CD14-positive monocyte (primary cell): ENCODE data around the gene AGK. TPM values are rescaled to one million over a fixed set of nuclear protein-coding genes. Genes with fewer than 3 reads are reported as not detected.

Experiments
- DNase-seq, 3 donors: peaks; one replicate each; pipeline ENCODE4 v3.0.0-alpha.2; 2011 to 2022
- H2AFZ ChIP-seq: 2 replicates; pipeline ENCODE4 v1.6.0; 2012; ENCODE audit warnings: mild to moderate bottlenecking, low read depth, low read length, inconsistent platforms; ENCODE audit not compliant: insufficient read depth, poor library complexity, severe bottlenecking
- H3K27ac ChIP-seq, 2 donors: 1 replicate in 1 of 2; 2 replicates in 1 of 2; pipeline ENCODE4 v1.5.1; 2012 to 2013; ENCODE audit warnings: low read length in 2 of 2, control low read depth in 1 of 2, inconsistent platforms in 1 of 2, low read depth in 1 of 2, mild to moderate bottlenecking in 1 of 2
- H3K27me3 ChIP-seq, 2 donors: one replicate each; pipeline versions ENCODE4 v1.6.0 to v1.6.1; 2011 to 2013; ENCODE audit warnings: low read length in 2 of 2; ENCODE audit not compliant: control insufficient read depth in 2 of 2, insufficient read depth in 2 of 2
- H3K36me3 ChIP-seq, 2 donors: replicated peaks in 1 of 2; 1 replicate in 1 of 2; 2 replicates in 1 of 2; pipeline versions ENCODE4 v1.5.1 to v1.6.1; 2012 to 2013; ENCODE audit warnings: low read length in 2 of 2, control low read depth in 1 of 2, inconsistent platforms in 1 of 2, mild to moderate bottlenecking in 1 of 2; ENCODE audit not compliant: insufficient read depth in 2 of 2, control insufficient read depth in 1 of 2
- H3K4me1 ChIP-seq, 2 donors: 1 replicate in 1 of 2; 2 replicates in 1 of 2; pipeline versions ENCODE4 v1.5.1 to v1.6.1; 2012 to 2013; ENCODE audit warnings: low read length in 2 of 2, control low read depth in 1 of 2, inconsistent platforms in 1 of 2, mild to moderate bottlenecking in 1 of 2, moderate library complexity in 1 of 2; ENCODE audit not compliant: insufficient read depth in 2 of 2, control insufficient read depth in 1 of 2
- H3K4me2 ChIP-seq: replicated peaks from 2 replicates; pipeline ENCODE3; 2012; ENCODE audit warnings: low read length, moderate library complexity, mild to moderate bottlenecking; ENCODE audit not compliant: poor library complexity, severe bottlenecking; ENCODE audit errors: extremely low read depth
- H3K4me3 ChIP-seq, 3 experiments: fragments of 200-600 bp in 1 of 3; sonication (generic) in 1 of 3; replicated peaks in 1 of 3; 1 replicate in 2 of 3; 2 replicates in 1 of 3; pipeline ENCODE4 v1.5.1; 2011 to 2013; ENCODE audit warnings: low read length in 3 of 3, mild to moderate bottlenecking in 3 of 3, control low read depth in 2 of 3, low read depth in 2 of 3, inconsistent platforms in 1 of 3, moderate library complexity in 1 of 3
- H3K79me2 ChIP-seq: 2 replicates; pipeline ENCODE4 v1.6.0; 2012; ENCODE audit warnings: mild to moderate bottlenecking, control low read depth, inconsistent platforms, low read length, moderate library complexity; ENCODE audit not compliant: insufficient read depth
- H3K9ac ChIP-seq: 2 replicates; pipeline ENCODE4 v1.6.0; 2017; ENCODE audit warnings: low read length, mild to moderate bottlenecking; ENCODE audit not compliant: insufficient read depth, poor library complexity, severe bottlenecking
- H3K9me3 ChIP-seq, 2 donors: replicated peaks in 1 of 2; 1 replicate in 1 of 2; 2 replicates in 1 of 2; pipeline versions ENCODE4 v1.5.1 to v1.6.1; 2012 to 2013; ENCODE audit warnings: low read length in 2 of 2, control low read depth in 1 of 2; ENCODE audit not compliant: control insufficient read depth in 1 of 2, insufficient read depth in 1 of 2
- H4K20me1 ChIP-seq: 2 replicates; pipeline ENCODE4 v1.6.0; 2012; ENCODE audit warnings: mild to moderate bottlenecking, low read length, control low read depth, moderate library complexity; ENCODE audit not compliant: insufficient read depth
- H3K27ac Mint-ChIP-seq, 7 donors: one replicate each; pipeline ENCODE4 v1.8.0; 2020; ENCODE audit warnings: mild to moderate bottlenecking in 7 of 7, mixed read lengths in 7 of 7, moderate library complexity in 6 of 7, inconsistent platforms in 2 of 7
- H3K27me3 Mint-ChIP-seq, 3 donors: one replicate each; pipeline ENCODE4 v1.8.0; 2021 to 2022; ENCODE audit warnings: low read depth in 3 of 3, mild to moderate bottlenecking in 3 of 3, mixed read lengths in 3 of 3, moderate library complexity in 3 of 3, inconsistent platforms in 1 of 3
- H3K36me3 Mint-ChIP-seq, 2 donors: one replicate each; pipeline ENCODE4 v1.8.0; 2020; ENCODE audit warnings: mixed read lengths in 2 of 2, inconsistent platforms in 1 of 2, mild to moderate bottlenecking in 1 of 2
- H3K4me1 Mint-ChIP-seq: one replicate; pipeline ENCODE4 v1.8.0; 2020; ENCODE audit warnings: mild to moderate bottlenecking, mixed read lengths
- H3K4me3 Mint-ChIP-seq, 2 donors: one replicate each; pipeline ENCODE4 v1.8.0; 2020; ENCODE audit warnings: mild to moderate bottlenecking in 2 of 2, mixed read lengths in 2 of 2, moderate library complexity in 1 of 2
- H3K9me3 Mint-ChIP-seq, 7 donors: one replicate each; pipeline ENCODE4 v1.8.0; 2020 to 2022; ENCODE audit warnings: mixed read lengths in 7 of 7, mild to moderate bottlenecking in 6 of 7, moderate library complexity in 6 of 7, inconsistent platforms in 2 of 7
- WGBS: methylation state at CpG from one replicate; pipeline ENCODE4 v1.1.5; 2013; ENCODE audit warnings: missing lambda C conversion rate; ENCODE audit not compliant: insufficient coverage; 5-methylcytosine and 5-hydroxymethylcytosine counted together
- intact Hi-C, 2 donors: fragments of 100-400 bp; cut with micrococcal nuclease; formaldehyde crosslinking; loops; one replicate each; pipeline versions ENCODE4 v1.15.0 to v1.15.1; 2023
- polyA plus RNA-seq, 3 donors: library from polyadenylated mRNA; depleted of rRNA in 1 of 3; unstranded in 2 of 3; stranded (reverse) in 1 of 3; fragments of 300-500 nt in 2 of 3; fragments of >200 nt in 1 of 3; fragmentation: Illumina TruSeq in 2 of 3; gene quantifications; 1 replicate in 2 of 3; 2 replicates in 1 of 3; pipeline ENCODE4 v1.2.3, GENCODE V29; 2012 to 2021
- TF ChIP-seq, protein P1 (sequence below): fragments of 200-600 bp; IDR thresholded peaks from one replicate; pipeline ENCODE4 v1.8.0; 2022; ENCODE audit warnings: antibody characterized with exemption, mild to moderate bottlenecking

Gene AGK
- polyA plus RNA-seq, 3 donors, result 10.0 to 11.0 (median 11.0) TPM

DNA sequence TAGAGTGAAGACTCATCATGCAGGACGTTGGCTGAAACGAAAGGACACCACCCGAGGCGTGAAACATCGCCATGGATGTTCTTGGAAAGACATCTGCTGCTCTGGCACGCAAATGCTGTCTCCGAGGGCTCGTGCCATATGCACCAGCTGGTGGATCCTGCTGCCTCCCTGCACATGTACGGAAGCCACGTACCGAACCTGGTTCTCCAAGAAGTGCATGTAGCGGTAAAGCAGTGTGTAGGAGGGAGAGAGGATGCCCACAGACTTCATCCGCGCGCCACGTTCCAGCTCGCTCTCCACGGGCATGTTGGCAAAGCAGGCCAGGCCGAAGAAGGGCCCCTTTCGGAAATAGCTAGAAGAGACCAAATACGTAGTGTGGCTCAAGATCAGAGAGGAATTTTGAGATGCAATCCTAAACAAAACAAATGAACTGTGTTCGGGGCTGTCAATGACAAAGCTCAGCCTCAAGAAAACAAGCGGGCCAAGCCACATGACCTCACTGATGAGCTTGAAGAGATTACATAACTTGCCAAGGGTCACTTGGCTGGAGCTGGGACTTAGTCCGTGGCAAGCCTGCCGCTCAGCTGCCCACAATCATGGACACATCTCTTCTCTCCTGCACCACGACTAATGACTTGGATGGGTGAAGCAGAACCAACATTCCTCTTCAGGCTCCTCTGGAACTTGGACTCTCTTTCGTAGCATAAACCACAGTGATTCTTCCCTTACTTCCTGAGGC, 134.2 kb downstream of the AGK start:
- H3K27me3 Mint-ChIP-seq, result no peaks in the 10 kb centered on the region
- Histone ChIP-seq H3K36me3 (peaks cover 5 to 16% of the 10 kb centered on the region in 2 donors), H4K20me1 (no peaks in the 10 kb centered on the region), H3K4me3 (no peak overlapping the region), H3K27me3 (no peaks in the 10 kb centered on the region), H3K4me1 (no peaks in the 10 kb centered on the region), H3K9me3 (no peaks in the 10 kb centered on the region), H3K4me2 (no peak overlapping the region), H3K79me2 (no peaks in the 10 kb centered on the region), H2AFZ (no peak overlapping the region), H3K9ac (no peak overlapping the region), H3K27ac (no peak overlapping the region)
- H3K4me3 Mint-ChIP-seq, result no peak overlapping the region
- 94% methylated on average over 21 of the region's 27 CpGs for WGBS
- no peaks in the 10 kb centered on the region for H3K9me3 Mint-ChIP-seq
- no peak for DNase-seq
- H3K36me3 Mint-ChIP-seq, result peaks cover 17 to 18% of the 10 kb centered on the region in 2 donors
- no peaks in the 10 kb centered on the region for H3K4me1 Mint-ChIP-seq
- no peak overlapping the region for H3K27ac Mint-ChIP-seq
- intact Hi-C loops, result no loop called here
- TF ChIP-seq, protein P1, sequence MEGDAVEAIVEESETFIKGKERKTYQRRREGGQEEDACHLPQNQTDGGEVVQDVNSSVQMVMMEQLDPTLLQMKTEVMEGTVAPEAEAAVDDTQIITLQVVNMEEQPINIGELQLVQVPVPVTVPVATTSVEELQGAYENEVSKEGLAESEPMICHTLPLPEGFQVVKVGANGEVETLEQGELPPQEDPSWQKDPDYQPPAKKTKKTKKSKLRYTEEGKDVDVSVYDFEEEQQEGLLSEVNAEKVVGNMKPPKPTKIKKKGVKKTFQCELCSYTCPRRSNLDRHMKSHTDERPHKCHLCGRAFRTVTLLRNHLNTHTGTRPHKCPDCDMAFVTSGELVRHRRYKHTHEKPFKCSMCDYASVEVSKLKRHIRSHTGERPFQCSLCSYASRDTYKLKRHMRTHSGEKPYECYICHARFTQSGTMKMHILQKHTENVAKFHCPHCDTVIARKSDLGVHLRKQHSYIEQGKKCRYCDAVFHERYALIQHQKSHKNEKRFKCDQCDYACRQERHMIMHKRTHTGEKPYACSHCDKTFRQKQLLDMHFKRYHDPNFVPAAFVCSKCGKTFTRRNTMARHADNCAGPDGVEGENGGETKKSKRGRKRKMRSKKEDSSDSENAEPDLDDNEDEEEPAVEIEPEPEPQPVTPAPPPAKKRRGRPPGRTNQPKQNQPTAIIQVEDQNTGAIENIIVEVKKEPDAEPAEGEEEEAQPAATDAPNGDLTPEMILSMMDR, result no peak

DNA sequence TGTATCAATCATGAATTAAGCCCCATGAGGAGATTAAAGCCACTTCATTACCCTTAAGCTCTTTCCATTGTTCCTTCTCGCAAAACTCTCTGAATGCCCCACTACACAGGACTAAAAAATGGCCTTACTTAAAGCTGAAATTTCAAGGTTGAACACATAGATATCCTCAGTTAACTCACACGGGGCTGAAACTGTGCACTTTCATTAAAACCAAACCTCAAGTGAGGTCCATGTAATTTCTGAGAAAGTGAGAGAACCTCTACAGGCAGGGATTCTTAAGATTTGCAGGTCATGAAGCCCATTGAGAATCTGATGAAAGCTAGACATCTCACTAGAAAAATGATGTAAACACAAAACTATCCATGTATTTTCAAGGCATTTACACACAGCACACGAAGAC, 134.9 kb downstream of the AGK start:
- H3K4me1 Mint-ChIP-seq, result no peaks in the 10 kb centered on the region
- 100% methylated on average over 1 of the region's 3 CpGs for WGBS
- H3K9me3 Mint-ChIP-seq, result no peaks in the 10 kb centered on the region
- H3K36me3 Mint-ChIP-seq, result peaks cover 12 to 17% of the 10 kb centered on the region in 2 donors
- H3K4me2 ChIP-seq, result no peak overlapping the region
- H3K9me3 ChIP-seq, result no peaks in the 10 kb centered on the region
- no peaks in the 10 kb centered on the region for H4K20me1 ChIP-seq
- H3K27me3 Mint-ChIP-seq, result no peaks in the 10 kb centered on the region
- H3K4me3 Mint-ChIP-seq, result no peak overlapping the region
- intact Hi-C loops, result no loop called here
- no peak overlapping the region for H3K27ac Mint-ChIP-seq
- no peak overlapping the region for H3K4me3 ChIP-seq
- H3K36me3 ChIP-seq, result peaks cover 5 to 16% of the 10 kb centered on the region in 2 donors
- H2AFZ ChIP-seq, result no peak overlapping the region
- no peak overlapping the region for H3K27ac ChIP-seq
- TF ChIP-seq, protein P1, result no peak
- H3K27me3 ChIP-seq, result no peaks in the 10 kb centered on the region
- H3K9ac ChIP-seq, result no peak overlapping the region
- H3K4me1 ChIP-seq, result no peaks in the 10 kb centered on the region
- no peak for DNase-seq
- no peaks in the 10 kb centered on the region for H3K79me2 ChIP-seq
